Activated CD4-positive, alpha-beta T cell treated with anti-CD3 and anti-CD28 coated beads for 48 hours (primary cell): ENCODE data around the gene HSD3B7.

Experiments used
- DNase-seq: peaks from one replicate; pipeline ENCODE4 v3.0.0-alpha.2; 2020

The HSD3B7 gene

GRCh38 chr16:30957456-30958174, 27.4 kb upstream of the HSD3B7 start, which contains the start of gene SETD1A:
Gene SETD1A, plus strand, starts transcription at chr16:30957754. Its CDS starts 978 bp downstream, at chr16:30958732.
- peak; percentile 98 for DNase-seq

DNA sequence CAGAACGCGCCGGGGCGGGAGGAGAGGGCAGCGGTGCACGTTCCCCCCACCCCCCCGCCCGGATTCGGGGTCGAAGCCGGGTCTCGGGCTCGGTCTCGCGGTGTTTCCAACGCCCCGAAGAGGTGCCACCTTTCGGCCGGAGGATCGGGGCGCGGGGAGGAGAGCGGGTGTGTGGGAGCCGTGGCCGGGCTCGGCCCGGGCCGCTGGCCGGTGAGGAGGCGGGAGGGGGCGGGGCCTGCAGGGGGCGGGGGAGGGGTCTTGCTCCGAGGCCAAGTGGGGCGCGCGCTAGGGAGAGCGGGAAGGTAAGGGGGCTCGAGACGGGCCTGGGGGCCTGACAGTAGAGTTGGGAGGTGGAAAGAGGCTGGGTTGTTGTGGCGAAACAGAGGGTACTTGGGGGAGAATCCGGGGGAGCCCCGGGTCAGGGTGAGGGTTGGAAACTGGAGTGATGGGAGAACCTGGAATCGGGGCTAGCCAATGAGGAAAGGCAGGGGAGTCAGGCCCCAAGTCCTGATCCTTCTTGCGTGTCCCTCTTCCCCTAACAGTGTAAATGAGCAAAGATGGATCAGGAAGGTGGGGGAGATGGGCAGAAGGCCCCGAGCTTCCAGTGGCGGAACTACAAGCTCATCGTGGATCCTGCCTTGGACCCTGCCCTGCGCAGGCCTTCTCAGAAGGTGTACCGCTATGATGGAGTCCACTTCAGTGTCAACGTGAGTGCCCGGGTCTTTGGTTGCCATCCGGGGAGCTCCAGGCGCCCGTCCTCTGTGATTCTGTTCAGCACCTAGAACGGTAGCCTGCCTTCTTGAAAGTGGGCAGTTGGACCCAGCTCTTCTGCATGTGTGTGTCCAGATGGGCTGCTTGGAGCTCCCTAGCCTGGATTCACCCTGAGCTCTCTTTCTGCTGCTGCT, 26.6 kb upstream of the HSD3B7 start:
- no peak for DNase-seq

GRCh38 chr16:30961384-30961783, 23.6 kb upstream of the HSD3B7 start:
- no peak for DNase-seq

GRCh38 chr16:30963925-30964511, 21.0 kb upstream of the HSD3B7 start:
- no peak for DNase-seq

GRCh38 chr16:30964574-30965226, 20.3 kb upstream of the HSD3B7 start:
- no peak for DNase-seq

- no peak for DNase-seq
Observed at GRCh38 chr16:30965436-30965835, 19.6 kb upstream of the HSD3B7 start.

GRCh38 chr16:30966033-30966619, 18.9 kb upstream of the HSD3B7 start:
- no peak for DNase-seq

GRCh38 chr16:30967795-30968194, 17.2 kb upstream of the HSD3B7 start:
- DNase-seq, result no peak

DNA sequence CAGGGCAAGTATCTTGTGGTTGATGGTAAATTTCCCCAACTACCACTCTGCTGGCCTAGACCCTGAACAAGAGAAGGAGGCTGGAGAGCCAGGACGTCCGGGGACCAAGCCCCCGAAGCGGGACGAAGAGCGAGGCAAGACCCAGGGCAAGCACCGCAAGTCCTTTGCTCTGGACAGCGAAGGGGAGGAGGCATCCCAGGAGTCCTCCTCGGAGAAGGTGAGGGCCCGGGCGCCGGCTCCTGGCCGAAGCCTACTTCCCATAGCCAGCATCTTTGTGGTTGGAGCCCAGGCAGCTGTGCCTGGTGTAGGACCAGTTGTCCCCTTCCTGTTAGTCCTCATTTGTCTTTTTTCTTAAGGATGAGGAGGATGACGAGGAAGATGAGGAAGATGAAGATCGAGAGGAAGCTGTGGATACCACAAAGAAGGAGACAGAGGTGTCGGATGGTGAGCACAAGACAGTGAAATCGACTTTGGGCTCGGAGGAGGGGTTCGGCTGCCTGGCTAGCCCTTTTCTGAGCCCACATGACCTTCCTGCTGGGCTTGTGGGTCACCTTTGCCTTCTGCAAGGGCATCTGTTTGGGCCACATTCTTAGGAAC, 15.7 kb upstream of the HSD3B7 start:
- no peak for DNase-seq

DNA sequence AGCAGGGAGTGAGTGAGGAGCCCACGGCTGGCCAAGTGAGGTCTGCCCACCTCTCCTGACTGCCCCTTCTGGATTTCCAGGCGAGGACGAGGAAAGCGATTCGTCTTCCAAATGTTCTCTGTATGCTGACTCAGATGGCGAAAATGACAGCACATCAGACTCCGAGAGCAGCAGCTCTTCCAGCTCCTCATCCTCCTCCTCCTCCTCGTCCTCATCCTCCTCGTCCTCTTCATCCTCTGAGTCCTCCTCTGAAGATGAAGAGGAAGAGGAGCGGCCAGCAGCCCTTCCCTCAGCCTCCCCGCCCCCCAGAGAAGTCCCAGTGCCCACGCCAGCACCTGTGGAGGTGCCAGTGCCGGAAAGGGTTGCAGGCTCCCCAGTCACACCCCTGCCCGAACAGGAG, 13.7 kb upstream of the HSD3B7 start:
- DNase-seq, result no peak

- no peak for DNase-seq
Observed at GRCh38 chr16:30972872-30973271, 12.1 kb upstream of the HSD3B7 start.

- DNase-seq, result no peak
Observed at GRCh38 chr16:30974348-30974747, 10.7 kb upstream of the HSD3B7 start.

GRCh38 chr16:30976486-30976885, 8.5 kb upstream of the HSD3B7 start:
- no peak for DNase-seq

DNA sequence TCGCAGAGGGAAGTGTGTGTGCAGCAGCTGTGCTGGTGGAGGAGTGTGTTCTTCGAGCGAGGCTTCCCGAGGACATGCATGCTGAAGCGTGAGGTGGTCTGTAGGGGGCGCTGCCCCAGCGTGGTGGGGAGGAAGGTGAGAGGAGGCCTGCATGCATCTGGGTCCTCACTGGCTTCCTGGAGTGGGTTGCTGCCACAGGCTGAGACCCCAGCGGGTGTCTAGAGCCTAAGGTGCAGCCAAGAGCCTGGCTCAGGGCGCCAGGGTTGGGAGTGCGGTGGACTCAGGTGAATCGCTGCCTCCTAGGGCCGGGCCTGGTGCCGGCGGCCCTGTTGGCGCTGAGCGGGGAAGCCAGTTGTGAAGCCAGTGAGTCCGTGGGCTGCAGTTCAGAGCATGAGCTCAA, 7.5 kb upstream of the HSD3B7 start:
- peak; percentile 61 for DNase-seq

DNA sequence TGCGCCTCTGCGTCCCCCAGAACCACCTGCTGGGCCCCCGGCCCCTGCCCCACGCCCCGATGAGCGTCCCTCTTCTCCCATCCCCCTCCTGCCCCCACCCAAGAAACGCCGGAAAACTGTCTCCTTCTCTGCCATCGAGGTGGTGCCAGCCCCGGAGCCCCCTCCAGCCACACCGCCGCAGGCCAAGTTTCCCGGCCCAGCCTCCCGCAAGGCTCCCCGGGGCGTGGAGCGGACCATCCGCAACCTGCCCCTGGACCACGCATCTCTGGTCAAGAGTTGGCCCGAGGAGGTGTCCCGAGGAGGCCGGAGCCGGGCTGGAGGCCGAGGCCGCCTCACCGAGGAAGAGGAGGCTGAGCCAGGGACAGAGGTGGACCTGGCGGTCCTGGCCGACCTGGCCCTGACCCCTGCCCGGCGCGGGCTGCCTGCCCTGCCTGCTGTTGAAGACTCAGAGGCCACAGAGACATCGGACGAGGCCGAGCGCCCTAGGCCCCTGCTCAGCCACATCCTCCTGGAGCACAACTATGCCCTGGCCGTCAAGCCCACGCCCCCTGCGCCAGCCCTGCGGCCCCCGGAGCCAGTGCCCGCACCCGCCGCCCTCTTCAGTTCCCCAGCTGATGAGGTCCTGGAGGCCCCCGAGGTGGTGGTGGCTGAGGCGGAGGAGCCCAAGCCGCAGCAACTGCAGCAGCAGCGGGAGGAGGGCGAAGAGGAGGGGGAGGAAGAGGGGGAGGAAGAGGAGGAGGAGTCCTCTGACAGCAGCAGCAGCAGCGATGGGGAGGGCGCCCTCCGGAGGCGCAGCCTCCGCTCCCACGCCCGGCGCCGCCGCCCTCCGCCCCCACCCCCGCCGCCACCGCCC, 5.6 kb upstream of the HSD3B7 start:
- no peak for DNase-seq

- no peak for DNase-seq
Observed at GRCh38 chr16:30980023-30980371, 5.0 kb upstream of the HSD3B7 start.

DNA sequence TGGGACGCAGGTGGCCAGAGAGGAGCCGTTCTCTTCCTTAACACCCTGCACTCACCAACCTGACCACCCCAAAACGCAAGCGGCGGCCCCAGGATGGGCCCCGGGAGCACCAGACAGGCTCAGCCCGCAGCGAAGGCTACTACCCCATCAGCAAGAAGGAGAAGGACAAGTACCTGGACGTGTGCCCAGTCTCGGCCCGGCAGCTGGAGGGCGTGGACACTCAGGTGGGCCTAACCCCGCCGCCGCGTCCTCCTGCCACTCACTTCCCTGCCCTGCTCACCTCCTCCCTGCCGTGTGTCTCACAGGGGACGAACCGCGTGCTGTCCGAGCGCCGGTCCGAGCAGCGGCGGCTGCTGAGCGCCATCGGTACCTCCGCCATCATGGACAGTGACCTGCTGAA, 4.6 kb upstream of the HSD3B7 start:
- no peak for DNase-seq

- DNase-seq, result no peak
Observed at GRCh38 chr16:30980959-30981358, 4.0 kb upstream of the HSD3B7 start.

GRCh38 chr16:30982548-30983288, 2.3 kb upstream of the HSD3B7 start:
- no peak for DNase-seq

DNA sequence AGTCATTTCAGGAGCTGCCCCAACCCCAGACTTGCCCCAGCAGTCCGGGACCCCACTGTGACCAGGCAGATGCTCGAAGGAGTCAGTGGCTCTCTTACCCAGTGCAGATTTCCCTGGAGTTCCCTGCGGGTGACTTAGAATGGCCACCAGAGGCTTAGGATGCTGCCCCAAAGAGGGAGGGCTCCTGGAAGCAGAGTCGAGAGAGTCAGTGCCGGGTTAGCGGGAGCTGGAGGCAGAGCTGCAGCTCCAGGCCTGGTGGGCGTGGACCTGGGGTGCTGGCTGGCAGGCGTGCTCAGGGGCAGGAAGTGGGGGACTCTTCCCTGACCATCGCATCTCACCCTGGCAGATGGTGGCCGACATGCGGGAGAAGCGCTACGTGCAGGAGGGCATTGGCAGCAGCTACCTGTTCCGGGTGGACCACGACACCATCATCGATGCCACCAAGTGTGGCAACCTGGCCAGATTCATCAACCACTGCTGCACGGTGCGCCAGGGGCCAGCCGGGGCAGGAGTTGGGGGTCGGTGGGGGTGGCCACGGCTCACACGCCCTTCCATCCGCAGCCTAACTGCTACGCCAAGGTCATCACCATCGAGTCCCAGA, 1.6 kb upstream of the HSD3B7 start:
- DNase-seq, result no peak
